Activated T-cell treated with anti-CD3 and anti-CD28 coated beads for 1 hour (primary cell): ENCODE results near the gene PRRG4.
"Not testable (repeated sequence)": the region's sequence is repeated elsewhere in the genome, so short reads cannot be mapped to it uniquely, and the experiment has no call there.

Experiments used
- DNase-seq: peaks from one replicate; pipeline ENCODE4 v3.0.0-alpha.2; 2020; ENCODE audit warnings: low read depth

Gene PRRG4

DNA sequence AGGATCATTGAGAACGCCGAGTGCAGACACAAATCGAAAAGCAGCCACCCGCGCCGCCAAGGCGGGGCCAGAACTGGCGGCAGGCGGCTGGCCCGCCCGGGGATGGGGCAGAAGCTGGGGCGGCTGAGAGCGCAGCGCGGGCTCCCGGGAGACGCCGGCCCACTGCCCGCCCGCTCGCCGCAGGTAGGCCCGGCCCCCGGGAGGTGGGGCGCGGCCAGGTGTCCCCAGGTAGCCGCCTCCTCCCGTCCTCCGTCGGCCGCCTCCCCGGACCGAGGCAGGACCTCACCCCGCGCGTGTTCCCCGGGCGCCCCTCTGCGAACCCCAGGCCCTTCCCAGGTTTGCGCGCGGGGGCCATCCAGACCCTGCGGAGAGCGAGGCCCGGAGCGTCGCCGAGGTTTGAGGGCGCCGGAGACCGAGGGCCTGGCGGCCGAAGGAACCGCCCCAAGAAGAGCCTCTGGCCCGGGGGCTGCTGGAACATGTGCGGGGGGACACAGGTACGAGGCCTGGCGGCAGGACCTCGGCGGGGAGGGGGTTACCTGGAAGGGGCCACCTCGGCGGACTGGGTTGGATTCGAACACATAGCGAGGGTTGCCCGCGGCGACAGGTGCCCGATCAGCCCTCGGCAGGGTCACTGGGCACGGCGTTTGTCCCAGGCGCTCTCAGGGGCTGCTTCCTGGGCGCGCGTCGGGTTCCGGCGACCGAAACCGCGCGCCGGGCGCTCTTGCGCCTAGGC, at the start of gene PRRG4:
Gene PRRG4, plus strand, starts transcription at position 248 of the 733 bp plus-strand sequence. CDS start 603 bp downstream, outside the sequence.
- DNase-seq = no peak

DNA sequence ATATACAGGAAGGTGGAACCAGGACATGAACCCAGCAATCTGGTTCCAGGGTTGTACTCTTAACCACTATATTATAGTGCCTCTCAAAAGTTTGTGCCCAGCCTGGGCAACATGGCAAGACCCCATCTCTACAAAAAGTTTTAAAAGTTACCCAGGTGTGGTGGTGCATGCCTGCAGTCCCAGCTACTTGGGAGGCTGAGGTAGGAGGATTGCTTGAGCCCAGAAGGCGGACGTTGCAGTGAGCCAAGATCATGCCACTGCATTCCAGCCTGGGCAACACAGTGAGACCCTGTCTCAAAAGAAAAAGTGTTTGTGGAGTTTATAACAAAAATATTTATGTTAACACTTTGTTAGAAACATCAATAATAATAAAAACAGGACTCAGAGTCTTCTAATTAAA, 48.9 kb upstream of the PRRG4 start:
- not testable (repeated sequence) for DNase-seq

DNA sequence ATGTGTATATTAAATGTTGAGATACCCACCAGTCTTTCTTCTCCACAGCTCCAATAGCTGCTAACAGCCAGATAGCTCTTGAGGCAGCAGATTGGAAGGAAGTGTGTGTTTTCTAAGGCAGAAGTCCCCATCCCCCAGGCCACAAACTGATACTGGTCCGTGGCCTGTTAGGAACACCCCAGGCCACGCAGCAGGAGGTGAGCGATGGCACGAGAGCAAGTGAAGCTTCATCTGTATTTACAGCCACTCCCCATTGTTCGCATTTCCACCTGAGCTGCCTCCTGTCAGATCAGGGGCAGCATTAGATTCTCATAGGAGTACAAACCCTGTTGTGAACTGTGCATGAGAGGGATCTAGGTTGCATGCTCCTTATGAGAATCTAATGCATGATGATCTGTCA, 48.0 kb upstream of the PRRG4 start:
- no peak for DNase-seq

DNA sequence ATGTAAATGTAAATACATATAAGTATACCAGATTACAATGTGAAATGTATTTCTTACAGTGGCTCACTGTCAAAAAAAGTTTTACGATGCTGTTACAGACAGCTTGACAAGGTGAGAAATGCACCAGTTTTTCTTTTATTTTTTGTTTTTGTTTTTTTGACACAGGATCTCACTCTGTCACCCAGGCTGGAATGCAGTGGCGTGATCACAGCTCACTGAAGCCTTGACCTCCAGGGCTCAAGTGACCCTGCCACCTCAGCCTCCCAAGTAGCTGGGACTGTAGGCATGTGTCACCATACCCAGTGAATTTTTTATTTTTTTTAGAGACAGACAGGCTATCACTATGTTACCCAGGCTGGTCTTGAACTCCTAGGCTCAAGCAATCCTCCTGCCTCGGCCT, 44.5 kb upstream of the PRRG4 start:
- DNase-seq = no peak

DNA sequence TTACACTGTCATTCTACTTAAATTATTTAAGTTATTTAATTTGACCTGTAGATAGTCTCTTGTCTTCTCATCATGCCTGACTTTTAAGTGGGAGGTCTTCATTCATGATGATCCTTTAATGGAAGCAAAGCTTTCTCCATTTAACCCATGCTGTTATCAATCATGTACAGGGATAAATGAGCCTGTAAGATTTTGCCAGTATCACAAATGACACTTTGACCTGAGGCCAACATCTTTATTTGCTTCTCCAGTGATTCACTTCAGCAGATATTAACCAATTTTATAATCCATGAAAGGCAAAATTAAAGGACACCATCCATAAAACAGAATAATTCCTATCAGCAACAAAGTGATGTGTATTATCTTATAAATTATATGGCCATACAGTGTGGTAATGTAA, 42.9 kb upstream of the PRRG4 start:
- no peak for DNase-seq

DNA sequence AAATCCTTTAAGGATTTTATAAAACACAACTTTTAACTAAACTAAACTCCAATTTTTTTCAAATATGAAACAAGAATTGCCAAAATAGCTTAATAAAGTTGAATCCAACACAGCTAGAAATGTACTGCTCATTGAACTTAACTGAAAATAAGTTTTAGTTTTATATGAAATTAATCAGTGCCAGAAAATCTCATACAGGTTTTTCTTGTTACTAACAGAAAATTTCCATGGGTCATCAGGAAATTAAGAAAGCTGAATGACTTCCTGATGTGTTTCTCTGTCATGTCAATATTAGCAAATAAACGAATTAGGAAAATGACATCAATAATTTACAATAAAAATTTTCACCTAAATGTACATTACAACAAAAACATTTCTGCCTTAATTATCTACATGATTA, 38.8 kb upstream of the PRRG4 start:
- DNase-seq = no peak

DNA sequence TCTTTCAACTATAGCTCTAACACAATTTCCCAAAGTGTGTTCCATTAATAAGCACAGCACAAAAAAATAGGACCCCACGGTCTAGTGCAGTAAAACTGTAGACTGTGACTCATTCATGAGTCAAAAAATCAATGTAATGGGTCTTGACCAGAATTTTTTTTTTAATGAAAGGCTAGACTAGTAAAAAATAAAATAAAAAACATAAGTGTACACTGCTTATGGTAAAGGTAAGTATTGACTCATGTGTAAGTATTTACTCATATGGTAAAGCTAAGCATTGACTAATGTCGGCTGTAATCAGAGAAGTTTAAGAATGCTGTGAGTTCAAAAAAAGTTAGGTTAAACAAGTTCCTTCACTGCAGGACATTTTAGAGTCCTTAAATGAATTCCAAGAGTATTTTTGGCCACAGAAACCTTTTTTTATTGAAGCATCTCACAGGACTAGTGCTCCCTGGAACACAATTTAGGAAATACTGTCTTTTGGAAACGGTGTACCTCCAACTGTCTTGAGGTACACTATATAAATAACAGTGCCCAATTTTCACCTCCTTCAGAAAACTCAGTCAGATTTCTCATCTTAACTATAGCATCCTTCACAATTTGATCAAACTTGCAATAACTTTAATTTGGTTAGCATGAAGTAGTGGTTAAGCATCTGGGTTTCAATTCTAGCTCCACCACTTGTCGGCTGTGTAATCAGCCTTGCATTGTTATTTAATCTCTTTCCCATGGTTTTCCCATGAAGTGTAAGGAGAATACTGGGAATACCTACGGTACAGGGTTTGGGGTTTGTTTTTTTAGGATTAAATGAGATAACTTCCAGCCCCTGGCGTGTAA, 37.4 kb upstream of the PRRG4 start:
- DNase-seq = no peak

DNA sequence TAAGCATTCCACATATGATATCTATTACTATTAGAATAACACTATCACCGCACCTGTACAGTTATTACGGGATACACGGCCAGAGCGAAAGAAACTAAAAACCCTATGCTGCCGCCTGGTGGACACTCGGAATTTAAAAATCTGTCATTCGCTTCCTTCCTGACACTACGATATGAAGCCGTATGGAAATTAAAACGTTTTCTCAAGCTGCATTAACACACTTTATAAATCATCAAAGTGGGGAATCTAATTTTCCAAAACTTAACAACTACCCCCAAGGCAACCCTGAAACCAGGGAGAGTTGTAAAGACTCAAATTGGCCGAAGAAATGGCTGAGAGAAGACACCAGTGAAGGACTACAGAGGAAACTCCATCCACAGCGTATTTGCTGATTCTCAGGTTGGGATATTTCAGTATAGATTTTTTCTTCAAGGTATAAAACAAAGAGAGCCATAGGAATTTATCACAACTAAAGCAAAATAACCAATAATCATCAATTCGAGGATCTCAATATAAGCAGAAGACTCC, 36.7 kb upstream of the PRRG4 start:
- DNase-seq = peak; percentile 58

DNA sequence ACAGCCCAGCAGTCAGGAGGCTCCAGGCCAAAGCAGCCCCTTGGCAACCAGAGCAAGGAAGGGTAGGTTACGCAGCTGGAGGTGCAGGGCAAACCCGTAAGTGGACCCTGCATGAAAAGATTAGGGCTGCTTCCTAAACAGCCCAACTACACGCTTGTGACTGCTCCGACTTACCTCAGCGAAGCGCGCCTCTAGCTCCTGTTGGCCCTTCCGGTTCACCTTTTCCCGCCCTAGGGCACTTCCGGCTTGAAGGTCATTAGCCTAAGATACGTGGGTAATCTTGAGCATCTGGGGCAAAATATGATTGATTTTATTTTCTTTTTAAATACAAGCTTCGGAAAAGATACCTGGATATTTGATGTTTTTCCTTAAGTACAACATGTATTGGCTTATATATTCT, 35.3 kb upstream of the PRRG4 start, which contains the start of gene CCDC73:
Gene CCDC73, minus strand, starts transcription at position 224 of the 400 bp plus-strand sequence. CDS start 34,419 bp downstream, outside the sequence.
- DNase-seq = no peak

DNA sequence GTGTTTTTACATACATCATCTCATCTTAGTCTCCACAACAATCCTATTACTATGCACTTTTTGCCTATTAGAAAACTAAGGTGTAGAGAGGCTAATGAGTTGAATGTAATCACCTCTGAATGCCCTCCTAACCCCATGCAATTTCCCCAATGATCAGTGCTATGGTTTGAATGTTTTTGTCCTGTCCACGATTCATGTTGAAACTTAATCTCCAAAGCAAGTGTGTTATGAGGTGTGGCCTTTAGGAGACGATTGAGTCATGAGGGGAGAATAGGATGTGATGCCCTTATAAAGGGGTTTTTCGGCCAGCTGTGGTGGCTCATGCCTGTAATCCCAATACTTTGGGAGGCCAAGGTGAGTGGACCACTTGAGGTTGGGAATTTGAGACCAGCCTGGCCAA, 33.3 kb upstream of the PRRG4 start:
- no peak for DNase-seq

DNA sequence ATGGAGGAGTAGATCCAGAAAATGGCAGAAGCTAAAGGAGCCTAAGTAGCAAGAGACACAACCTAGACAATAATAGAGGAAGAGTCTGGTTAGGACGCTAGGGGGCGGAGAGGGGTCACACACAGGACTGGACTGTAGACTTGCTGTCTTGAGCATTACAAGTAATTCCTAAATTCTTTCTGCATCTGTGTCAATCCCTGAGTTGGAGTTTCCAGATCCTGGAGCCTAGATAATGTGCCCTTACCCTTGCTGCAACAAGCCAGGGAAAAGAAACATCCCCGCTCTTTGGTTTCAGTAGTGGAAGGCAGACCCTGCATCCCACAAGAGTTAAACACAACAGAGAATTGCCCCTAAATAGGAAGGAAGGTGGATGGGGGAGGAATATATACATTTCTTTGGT, 20.4 kb upstream of the PRRG4 start:
- DNase-seq = peak; percentile 14

DNA sequence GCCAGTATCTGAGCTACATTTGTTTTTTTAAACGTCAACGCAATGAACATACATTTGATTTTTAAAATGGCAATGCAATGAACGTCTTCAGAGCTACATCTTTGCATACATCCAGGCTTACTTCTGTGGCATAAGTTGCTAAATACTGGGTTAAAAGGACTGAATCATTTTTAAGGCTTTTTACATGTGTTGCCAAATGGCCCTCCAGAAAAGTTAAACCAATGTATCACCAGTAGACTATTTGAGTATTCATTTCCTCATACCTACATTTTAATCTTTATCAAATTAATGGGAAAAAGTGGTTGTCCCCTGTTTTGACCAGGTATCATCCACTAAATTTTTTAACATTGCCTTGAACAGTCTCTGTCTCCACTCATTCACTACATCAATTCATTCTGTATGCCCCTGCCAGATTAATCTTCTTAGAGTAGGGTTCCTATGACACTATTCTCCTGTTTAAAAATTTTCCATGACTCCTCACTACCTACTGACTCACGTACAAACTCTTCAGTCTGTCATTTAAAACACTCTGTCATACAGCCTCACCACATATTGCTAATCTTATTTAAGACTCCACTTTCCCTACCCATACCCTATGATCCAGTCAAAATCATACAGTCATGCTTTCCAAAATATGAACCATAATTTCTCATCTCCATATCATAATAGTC, 12.4 kb upstream of the PRRG4 start:
- no peak for DNase-seq

DNA sequence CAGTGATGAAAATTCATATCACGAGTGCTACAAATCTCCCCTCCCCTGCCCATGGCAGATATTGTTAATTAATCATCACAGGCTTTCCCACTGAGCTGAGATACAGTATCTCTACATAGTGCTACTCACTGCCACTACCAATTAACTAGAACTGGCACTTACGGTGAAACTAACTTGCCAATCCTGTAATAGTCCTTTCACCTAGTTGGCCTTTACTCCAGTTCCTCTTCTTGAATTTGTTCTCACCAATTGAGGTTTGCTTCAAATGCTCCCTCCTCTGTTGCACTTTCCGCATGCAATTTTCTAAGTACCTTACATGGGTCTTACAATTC, 11.9 kb upstream of the PRRG4 start:
- DNase-seq = no peak

DNA sequence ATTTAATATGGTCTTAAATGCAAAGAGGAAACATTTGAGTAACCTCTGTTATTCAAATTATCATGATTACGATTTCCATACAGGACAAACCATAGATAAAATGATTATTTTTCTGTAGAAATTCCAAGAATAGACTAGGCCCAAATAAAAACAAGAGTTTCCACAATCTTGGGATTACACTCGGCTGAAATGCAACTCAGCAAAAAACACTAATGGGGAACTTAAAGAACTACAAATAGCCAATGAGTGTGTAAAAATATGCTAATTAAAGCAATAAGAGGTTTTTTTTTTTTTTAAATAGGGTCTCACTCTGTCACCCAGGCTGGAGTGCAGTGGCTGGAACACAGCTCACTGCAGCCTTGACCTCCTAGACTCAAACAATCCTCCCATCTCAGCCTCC, 10.5 kb upstream of the PRRG4 start:
- no peak for DNase-seq

DNA sequence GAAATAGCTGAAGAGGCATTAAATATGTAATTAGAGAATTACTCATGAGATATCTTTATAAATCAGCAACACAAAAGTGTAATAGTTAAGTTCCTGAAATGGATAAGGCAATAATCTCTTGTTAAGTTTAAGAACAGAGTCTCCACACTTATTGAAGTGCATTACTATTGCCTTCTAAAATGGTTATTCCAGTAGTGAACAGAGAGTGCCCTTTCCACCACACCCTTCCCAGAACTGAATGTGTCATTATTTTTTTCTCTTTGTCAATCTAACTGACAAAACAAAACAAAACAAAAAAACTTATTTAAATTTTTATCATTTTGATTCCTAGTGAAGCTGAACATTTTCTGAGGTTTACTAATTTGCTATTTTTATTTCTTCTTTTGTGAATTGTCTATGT, 9.2 kb upstream of the PRRG4 start:
- no peak for DNase-seq

DNA sequence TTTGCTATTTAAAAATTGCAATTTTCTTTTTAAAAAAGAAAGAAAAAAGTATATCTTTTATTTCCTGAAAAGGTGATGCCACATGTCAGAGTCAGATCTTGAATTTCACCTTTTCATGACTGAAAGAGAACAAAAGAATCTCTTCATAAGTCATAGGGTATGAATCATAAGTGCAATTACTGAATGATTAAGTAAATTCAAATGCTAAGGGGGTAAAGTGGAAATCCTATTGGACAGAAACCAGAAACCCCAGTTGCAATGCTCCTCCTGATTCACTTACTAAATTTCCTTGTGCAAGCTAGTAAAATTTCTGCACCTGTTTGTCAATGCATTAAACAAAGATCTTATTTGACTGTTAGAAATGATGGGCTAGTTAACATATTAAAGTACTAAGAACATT, 8.2 kb upstream of the PRRG4 start:
- no peak for DNase-seq

DNA sequence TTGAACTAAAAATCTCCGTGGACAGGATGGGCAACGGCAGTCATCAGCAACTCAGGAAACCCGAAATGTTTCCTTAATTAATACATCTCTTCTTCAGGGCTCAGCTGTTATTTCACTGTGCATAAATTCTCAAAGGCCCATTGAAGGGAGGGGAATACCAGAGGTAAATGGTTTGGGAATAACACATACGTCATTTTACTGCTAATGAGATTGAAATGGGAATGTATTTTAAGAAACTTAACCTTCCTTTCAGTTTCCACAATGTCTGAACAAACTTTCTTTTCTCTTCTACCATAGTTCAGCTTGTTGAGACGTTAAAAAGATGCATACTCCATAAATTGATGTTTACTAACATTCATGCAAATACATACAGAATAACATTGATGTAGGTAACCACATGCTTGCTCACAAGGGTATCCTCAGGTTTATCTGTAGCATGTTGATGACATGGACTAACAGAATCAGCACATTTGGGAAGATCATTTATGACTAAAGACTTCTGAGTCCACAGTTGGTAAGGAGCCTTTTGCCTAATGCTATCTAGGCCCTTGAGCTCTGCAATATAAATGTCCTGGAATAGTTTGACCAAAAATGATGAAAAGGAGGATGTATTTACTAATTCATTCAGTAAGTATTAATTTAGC, 7.7 kb upstream of the PRRG4 start:
- DNase-seq = no peak

DNA sequence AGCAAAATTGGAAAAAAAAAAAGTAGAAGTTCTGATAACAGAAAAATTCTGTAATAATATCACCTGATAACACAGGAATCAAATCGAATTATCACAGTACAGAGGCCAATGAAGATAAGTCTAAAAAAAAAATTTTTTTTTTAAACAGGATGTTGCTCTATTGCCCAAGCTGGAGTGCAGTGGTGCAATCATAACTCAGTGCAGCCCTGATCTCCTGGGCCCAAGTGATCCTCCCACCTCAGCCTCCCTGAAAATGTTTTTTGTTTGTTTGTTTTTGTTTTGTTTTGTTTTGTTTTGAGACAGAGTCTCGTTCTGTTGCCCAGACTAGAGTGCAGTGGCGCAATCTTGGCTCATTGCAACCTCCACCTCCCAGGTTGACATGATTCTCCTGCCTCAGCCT, 6.1 kb upstream of the PRRG4 start:
- DNase-seq = not testable (repeated sequence)

DNA sequence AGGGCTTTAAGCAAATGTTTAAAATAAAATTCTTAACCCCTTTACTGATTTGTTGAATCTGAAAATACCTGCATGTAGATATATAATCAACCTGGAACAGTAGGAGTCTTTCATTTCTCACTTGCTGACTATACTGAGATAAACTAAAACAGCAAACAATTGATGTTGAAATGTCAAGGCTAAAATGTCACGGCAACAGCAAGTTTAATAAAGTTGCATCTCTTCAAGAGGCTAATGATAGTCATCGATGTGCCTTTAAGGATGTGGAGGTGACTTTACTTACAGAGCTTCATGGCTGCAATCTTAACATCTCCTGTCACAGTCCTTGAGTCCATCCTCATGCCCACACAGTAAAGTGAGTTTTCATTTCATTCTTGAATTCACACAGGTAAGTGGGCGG, 3.6 kb upstream of the PRRG4 start:
- DNase-seq = no peak

DNA sequence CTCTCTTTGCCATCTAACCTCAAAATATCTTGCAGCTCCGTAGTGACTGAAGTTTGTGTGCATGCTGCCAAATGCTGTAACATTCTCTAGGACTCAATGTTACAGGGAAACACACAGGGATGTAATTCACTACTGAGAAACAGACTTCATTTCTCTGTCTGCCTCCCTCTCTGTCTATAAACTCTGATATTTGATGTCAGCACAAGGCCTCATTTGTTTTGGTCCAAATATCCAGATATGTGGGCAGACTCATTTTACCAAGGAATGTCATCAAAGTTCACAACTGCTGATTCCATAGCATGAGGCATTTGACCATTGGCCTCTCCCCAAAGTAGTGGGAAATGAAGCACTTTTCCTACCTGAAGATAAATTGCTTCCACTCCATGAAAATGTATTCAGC, 2.5 kb upstream of the PRRG4 start:
- DNase-seq = no peak

DNA sequence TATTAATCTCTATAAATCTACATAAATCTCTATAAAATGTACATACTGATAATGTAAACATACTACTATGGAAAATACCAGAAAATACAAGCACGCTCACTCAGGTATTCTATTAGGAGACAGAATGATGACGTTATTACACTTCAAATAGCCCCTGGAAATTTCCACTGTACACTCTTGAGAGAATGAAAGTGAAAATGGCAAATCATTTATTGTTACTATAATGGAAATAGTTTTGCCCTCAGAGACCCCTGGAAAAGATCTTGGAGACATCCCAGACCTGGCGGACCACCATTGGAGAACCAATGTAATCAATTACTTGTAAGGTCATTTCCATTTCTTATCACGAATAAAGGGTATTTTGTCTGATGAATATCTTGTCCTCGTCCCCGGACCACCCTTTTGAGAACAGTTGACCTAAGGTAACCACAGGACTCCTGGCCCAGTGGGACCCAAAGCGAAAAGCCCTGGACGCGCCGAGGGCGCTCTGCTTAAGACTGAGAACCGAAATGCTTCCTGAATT, 509 bp upstream of the PRRG4 start:
- no peak for DNase-seq

DNA sequence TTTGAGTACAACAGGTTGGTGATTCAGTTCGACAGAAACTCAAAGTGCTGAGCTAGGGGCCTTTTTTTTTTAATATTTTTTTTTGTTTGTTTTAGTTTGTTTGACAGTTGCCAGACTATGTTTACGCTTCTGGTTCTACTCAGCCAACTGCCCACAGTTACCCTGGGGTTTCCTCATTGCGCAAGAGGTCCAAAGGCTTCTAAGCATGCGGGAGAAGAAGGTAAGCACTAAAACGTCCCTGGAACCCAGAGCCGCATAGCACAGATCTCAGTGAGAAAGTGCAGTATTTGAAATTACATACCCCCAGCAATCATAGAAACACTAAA, 649 bp downstream of the PRRG4 start:
- DNase-seq = no peak
